M059J (cell line): ENCODE measurements around the gene CDX2. TPM values are rescaled to one million over a fixed set of nuclear protein-coding genes. Genes with fewer than 3 reads are reported as not detected.
"Not testable (repeated sequence)": the region's sequence is repeated elsewhere in the genome, so short reads cannot be mapped to it uniquely, and the experiment has no call there.

ENCODE experiments used
- DNase-seq: peaks from one replicate; pipeline ENCODE4 v3.0.0-alpha.2; 2012; ENCODE audit warnings: low read depth
- total RNA-seq: library from RNA; depleted of rRNA; stranded (reverse); fragments of >200 nt; shearing (Covaris generic); gene quantifications from 2 replicates; pipeline ENCODE4 v1.2.3, GENCODE V29; 2014

The CDX2 gene
- total RNA-seq, 1 experiment from 2014 or later = not detected

DNA sequence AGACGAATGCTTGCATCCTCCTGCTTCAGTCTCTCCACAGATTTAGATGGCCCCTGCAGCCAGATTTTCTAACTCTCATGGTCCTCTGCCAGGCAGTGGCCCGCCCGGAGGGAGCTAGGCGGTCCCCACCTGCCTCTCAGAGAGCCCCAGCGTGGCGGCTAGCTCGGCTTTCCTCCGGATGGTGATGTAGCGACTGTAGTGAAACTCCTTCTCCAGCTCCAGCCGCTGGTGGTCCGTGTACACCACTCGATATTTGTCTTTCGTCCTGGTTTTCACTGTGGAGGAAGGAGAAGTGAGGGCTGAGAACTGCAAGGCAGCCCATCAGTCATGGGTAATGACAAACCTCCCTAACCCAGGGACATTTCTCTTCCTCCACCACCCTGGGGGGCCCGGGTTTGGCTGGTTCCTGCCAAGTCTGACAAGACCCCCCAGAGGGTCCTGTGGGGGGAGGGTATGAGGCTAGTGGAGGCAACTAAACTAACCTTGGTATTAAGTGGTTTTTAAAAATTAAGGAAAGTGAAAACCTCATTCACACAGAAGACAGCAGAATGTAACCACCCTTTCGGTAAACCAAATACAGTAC lies 4.3 kb downstream of the CDX2 start:
- no peak for DNase-seq

DNA sequence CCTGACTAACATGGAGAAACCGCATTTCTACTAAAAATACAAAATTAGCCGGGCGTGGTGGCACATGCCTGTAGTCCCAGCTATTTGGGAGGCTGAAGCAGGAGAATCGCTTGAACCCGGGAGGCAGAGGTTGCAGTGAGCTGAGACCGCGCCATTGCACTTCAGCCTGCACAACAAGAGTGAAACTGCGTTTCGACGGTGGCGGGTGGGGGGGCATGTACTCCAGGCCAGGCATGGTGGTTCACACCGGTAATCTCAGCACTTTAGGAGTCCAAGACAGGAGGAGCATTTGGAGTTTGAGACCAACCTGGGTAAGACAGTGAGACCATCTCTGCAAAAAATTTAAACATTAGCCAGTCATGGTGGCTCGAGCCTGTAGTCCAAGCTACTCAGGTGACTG lies 4.9 kb downstream of the CDX2 start:
- not testable (repeated sequence) for DNase-seq

DNA sequence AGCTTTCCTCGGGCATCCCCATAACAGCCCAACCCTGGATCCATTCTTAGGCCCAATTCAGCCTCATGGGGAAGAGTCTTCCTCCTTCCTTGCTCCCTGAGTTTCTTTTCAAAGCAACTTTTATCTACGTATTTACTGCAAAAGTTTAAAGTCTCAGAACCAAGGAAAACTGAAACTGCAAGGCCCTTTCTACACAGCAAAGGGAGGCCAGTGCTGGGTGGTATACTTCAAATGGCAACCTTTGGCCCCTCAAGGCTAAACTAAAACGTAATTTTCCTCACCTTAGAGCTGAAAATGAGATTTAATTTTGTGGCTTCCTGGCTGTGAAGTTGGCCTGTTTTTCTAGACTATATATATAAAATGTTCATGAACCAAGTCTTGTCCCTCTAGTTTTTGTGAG lies 5.6 kb downstream of the CDX2 start:
- DNase-seq = no peak

DNA sequence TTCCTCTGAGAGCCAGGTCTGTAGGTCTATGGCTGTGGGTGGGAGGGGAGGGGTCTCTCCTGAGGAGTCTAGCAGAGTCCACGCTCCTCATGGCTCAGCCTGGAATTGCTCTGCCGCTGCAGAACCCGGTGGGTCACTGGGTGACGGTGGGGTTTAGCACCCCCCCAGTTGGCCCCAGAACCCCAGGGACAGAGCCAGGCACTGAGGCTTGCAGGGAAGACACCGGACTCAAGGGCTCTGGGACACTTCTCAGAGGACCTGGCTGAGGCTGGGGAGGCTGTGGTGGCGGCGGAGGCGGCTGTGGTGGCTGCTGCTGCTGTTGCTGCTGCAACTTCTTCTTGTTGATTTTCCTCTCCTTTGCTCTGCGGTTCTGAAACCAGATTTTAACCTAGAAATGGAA lies 6.1 kb downstream of the CDX2 start:
- DNase-seq = no peak

DNA sequence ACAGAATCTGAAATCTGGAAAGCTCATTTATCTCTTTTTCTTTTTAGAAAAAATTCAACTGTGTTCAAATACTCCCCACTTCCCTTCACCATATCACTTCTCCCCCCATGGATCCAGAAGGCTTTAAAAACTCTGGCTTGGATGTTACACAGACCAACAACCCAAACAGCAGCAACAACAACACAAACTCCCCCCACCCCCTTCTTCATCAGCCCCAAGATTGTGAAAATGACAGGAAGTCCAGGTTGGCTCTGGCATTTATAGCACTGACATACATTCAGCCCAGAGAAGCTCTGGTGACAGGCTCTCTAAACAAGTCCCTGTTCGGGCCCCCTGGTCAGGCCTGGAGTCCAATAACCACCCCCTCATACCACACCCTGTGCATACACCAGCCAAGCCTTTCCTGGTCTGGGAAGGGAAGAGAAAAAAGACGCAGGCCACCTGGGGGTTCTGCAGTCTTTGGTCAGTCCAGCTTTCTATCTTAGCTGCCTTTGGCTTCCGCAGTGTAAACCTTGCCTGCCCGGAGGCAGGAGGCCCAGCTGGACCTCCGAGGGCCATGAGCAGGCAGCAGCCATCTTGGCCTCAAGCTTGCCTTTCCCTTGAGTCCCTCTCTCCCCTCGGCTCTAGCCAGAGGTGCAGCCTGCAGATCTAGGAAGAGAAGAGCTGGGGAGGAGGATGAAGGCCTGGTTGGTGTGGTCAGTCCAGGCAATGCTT lies 6.8 kb downstream of the CDX2 start:
- DNase-seq = no peak

DNA sequence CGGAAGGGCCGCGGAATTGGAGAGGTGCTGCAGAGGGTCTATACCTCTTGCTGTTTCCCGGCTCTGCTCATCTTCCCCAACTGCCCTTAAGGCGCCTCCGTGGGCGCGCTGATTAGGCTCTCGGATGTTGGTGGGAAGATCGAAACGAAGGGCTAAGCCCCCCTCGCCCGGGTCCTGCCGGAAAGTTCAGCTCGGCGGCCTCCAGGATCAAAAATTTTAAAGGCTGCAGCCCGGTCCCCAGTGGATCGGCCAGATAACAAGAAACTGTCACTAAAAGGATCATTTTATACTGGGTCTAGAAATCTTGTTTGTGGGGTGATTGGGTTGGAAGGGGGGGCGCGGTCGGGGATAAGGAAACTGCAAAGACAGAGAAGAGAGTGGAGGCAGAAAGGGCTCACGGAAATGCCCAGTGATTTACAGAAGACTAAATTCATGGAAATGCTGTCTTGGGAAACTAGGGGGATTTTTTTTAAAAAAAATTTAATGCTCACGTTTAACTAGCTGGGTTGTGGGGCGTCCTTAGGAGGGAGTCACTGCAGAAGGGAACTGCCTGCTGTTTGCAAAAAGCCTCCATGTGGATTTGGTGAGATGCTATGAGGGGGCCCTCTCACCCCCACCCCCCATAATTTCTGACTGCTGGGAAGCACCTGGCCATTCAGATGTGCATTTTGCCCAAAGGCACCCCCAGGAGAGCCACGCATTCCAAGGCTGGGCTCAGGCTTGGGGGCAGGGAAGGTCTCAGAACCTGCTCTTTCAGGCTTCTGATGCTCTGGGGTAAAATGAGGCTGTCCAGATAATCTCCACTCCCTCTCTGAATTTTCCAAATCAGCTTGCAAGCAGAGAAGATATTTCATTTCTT lies 7.7 kb downstream of the CDX2 start:
- DNase-seq = no peak

DNA sequence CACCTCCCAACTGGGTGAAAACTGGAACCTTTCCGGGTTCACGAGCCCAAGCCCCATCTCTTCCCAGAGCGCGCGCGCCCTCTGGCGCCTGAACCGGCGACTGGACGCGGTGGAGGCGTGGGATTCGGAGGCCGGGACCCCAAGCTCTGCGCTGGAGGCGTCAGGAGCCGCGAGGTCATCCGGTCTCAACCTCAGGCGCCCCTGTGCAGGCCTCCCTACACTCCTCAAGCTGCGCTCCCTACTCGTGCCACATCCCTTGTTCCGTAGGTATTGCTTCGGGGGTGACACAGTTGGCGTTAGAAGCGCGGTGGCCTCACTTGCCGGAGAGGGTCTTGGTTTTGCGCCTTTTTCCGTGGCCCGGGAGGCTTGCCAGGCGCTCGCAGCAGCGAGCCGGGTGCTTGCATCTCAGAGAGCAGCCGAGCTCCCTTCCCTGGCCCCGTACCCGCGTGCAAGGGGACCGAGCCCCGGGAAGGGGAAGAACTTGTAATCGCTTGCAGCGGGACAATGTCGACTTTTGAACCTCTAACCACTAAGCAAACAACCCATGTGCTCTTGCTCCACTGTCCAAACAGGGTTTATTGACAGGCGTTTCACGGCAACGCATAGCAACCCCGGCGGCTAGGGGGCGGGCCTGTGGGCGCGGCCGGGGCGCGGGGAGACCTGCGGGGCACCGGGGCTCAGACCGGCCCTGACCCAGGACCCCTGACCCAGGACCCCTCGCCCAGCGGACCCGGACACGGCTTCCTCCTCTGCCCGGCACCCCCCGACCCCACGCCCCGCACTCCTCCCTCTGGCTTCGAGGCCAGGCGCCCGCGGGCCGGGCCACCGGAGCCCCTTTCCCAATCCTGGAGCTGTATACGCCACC lies 8.5 kb downstream of the CDX2 start:
- peak; percentile 23 for DNase-seq

DNA sequence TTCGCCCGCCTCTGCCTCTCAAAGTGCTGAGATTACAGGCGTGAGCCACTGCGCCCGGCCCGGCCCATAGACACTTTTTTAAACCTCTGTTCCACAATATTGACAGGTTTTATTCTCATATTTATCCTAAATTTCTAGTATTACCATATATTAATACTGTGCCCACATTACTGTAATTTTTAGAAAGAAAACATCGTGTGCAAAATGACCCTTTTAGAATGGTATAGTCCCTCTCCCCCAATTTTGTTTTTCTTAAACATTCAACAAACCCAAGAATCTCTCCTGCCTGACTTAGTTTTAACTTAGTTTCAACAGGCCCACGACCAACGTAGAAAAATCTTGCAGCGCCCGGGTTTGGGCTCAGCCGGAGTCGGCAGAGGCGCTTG lies 9.1 kb downstream of the CDX2 start:
- no peak for DNase-seq

DNA sequence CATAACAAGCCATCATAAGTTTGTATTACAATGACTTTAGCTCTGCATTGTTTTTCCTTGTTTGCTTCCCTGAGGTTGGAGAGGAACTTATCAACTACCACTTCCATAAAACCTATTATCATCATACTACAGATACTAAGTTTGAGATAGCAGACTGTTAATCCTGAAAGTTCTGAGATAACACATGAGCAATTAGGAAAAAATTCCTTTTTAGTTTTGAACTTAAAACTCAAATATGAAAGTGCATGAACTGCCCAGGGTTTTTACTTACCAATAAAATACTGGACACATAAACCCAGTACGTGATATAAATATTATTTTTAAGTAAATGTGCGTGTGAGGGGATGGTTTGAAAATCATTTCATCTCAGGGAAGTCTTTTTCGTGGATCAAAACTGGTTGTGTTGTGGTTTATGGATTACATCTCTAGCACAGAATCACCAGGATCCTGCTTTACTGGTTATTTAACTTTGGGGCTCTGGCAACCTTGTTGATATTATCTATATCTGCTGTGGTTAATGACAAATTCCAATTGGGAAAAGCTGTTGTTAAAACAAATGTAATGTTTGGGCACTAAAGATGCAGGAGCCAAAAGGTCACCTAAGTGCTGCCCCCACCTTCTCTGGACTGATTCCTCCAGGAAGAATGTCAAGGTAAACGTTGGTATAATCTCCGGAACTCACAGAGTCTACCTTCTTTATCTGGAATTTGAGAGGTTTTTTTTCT lies 12.4 kb downstream of the CDX2 start:
- DNase-seq = no peak

DNA sequence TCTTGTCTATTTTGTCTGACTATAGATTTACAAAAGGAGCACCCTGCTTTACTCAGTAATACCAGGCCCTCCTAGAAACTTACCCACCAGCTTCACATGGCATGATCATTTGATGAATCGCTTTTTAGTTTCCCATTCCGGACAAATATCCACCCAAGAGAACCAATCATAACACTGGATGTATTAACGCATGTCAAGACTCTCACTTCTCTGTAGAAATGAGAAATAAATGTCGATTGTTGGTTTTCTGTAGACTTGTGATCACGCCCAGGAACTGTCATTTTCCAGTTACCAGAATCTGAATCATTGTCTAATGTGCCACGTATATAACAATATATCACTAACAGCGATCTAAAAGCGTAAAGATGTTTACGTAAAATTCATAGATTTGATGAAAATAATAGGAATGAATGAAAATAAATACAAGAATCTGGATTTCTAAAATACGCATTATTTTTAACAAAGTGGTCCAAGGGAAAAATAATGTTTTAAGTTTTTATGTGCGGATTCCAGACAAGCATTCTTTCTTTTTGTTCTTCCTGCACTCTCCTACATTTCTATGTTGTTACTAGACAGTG lies 14.0 kb downstream of the CDX2 start:
- no peak for DNase-seq

DNA sequence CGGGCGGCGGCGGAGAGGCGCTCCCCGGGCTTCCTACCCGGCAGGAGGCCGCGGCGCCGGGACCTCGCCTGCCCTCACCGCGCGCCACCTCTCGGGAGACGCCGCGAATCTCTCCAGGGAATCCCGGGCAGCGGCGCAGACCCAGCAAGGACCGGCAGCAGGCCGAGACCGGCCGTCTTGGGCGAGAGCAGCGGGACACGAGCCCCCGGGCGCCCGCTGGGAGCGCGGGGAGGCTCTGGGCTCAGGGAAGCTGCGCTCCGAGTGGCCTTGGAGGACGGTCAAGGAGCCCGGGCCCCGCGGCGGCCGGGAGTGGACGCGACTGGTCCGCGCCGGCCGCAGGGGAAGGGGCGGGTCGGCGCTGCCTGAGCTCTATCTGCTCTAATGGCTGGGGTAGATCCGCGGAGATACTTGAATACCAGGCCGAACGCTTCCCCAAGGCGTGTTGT lies 14.7 kb downstream of the CDX2 start:
- DNase-seq = no peak

DNA sequence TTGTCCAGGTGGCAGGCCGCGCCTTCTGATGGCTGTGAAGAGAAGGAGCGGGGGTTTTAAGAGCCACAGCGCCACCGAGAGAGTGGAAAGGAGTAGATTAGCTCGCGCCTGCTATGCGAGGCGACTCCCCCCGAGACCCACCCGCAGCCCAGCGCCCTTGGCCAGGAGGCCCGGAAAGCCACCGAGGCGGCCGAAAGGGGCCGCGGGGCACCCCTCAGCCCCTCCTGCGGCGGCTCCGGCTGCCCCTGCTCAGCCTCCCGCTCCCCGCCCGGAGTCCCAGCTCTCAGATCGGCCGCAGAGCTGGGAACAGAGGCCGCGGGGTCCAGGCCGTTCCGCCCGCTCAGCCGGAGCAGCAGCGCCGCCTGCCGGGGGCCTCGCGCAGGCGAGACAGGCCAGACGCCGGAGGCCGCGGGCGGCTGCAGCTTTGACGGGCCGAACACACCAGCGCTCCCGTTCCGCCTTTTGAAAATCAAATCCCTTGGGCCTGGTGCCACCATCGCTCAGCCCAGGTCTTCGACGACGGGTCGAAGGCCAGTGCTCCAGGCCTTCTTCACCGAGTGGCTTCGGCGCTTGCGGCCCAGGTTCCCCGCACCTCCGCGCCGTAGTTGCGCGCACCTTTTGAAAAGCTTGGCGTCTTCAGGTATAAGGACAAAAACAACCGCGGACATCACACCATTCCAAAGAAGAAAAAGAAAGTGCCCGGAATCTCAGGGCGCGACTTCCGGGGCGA lies 15.3 kb downstream of the CDX2 start:
- peak; percentile 53 for DNase-seq

DNA sequence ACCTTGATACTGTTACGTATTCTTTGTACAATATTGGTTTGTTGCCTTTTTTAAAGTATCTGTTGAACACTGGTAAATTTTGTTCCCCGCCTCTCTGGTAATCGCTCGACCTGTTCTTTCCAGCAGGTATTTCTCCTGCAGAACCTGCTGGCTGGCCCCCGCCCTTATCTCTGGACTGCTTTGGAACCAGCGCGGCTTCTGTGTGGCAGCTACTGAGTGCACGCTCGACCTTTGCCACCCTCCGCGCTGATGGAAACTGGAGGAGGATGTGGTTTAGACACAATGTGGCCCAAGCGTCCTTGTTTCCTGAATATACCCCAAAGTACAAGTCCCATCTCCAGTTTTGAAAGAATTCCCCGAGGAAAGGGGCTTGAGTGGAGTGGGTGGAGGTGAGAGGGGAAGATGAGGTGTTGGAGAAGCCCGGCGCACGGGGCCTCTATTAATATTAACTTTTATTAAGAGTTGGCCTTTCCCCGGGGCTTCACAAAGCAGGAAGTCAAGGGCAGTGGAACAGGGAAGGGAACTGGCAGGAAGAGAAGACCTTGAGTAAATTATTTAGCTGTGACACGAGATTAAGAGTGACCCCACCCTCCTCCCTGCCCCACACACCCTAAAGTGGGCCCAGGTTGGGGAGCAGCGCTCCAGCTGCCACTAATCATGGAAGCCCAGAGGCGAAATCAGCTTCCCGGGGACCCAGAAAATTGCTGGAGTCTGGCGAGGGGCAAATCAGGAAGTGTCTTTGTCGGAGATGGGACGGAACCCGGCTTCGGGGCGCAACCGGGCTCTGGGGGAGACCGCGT lies 16.0 kb downstream of the CDX2 start:
- no peak for DNase-seq

DNA sequence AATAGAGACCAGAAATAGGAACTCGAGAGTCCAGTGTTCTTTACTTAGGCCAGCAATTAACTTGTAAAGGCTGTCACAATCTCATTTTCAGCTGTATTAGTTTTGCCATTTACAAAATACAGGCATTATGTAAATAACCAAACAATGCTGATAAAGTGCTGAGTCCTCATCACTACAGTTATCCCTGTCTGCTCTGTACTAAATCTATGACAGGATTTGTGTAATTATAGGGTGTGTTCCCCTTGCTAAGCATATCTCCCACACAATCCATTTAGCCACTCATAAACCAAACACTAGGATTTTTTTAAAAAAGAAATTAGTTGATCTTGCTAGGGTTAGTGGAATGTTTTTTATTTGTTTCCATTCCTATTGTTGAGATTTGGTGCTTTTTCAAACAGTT lies 26.1 kb downstream of the CDX2 start:
- no peak for DNase-seq

DNA sequence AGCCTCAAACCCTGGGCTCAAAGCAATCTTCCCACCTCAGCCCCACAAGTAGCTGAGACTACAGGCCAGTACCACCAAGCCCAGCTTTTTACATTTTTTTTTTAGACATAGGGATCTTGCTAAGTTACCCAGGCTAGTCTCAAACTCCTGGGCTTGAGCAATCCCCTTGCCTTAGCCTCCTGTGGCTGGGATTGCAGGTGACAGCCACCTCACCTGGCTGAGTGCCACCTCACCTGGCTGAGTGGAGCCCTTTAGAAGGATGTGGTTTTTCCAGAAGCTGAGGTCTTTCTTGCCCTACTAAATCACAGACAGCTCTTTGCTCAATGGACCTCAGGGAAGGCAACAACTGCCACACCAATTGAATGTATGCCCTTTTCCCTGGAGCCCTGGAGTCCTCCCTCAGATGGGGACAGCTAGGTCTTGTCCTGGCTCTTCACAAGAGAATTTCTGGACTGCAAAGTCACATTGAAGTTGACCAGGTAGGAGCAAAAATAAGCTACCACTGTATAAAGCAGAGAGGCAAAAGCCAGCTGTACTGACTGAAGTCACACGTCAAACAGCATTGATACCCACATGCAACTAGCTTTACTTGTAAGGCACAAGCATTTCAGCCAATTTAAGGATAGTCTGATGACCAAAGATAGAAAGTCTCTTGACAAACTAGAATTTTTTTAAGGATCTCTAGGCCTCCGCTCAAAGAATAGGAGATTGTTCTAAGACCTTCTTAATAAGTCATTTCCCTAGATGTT lies 35.4 kb downstream of the CDX2 start:
- DNase-seq = no peak

DNA sequence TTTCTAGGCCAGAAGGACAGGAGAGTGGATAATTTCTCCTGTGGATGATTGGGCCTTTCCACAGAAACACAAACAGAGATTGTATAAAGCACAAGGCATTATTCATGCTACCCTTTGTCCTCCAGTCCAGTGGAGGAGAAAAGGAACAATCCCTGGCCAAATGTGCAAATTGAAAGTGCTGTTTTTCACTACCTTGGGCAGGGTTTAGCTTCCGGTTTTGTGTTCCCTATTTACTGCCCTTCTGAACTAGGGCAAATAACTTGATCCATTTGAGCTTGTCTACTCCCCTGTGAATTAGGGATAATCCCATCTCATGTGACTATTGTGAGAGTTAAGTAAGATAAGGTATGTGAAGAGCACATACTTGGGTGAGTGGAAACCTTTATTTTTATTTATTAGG lies 36.0 kb downstream of the CDX2 start:
- DNase-seq = no peak

DNA sequence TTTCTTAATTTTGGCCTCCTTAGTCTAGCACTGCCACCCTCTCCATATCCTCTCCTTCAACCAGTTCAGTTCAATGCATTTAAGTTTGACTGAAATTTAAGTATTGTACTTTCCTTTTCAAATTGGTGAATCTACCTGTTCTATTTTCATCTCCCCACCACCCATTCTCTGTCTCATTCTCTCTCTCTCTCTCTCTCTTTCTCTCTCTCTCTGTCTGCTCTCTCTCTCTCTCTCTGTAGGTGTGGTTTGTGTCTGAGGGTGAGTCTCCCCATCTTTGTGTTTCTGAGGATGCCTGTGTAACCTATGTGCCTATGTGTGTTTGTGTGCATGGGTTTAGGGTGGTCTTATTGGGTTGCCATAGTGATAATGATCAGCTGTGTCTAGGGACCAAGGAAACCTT lies 39.2 kb downstream of the CDX2 start:
- DNase-seq = no peak
